Osteoblast (primary cell): ENCODE measurements around the gene MARK3. TPM values are rescaled to one million over a fixed set of nuclear protein-coding genes. Genes with fewer than 3 reads are reported as not detected.
A peak's percentile ranks its signal among the peaks of the same experiment; 100 is the strongest.

Source experiments
- DNase-seq: peaks from one replicate; pipeline ENCODE4 v3.0.0; 2011; ENCODE audit warnings: low spot score, mixed read lengths; ENCODE audit not compliant: insufficient read length; ENCODE audit errors: missing footprints
- H2AFZ ChIP-seq: 2 replicates; pipeline ENCODE4 v1.6.0; 2011; ENCODE audit warnings: mild to moderate bottlenecking, low read length
- H3K27ac ChIP-seq: 2 replicates; pipeline ENCODE4 v1.5.1; 2011; ENCODE audit warnings: mild to moderate bottlenecking, low read depth, low read length, moderate library complexity
- H3K27me3 ChIP-seq: 2 replicates; pipeline ENCODE4 v1.6.0; 2012; ENCODE audit warnings: mild to moderate bottlenecking, control low read depth, inconsistent platforms, low read length, moderate library complexity; ENCODE audit not compliant: insufficient read depth
- H3K36me3 ChIP-seq: 2 replicates; pipeline ENCODE4 v1.5.1; 2011; ENCODE audit warnings: mild to moderate bottlenecking, low read length, control low read depth, moderate library complexity; ENCODE audit not compliant: insufficient read depth
- H3K4me1 ChIP-seq: 2 replicates; pipeline ENCODE4 v1.5.1; 2011; ENCODE audit warnings: mild to moderate bottlenecking, low read length, control low read depth, moderate library complexity; ENCODE audit not compliant: insufficient read depth
- H3K4me2 ChIP-seq: 2 replicates; pipeline ENCODE4 v1.6.0; 2011; ENCODE audit warnings: mild to moderate bottlenecking, low read length; ENCODE audit not compliant: insufficient read depth
- H3K4me3 ChIP-seq: fragments of 200-600 bp; sonication (generic); 3 replicates; pipeline ENCODE4 v1.5.1; 2012; ENCODE audit warnings: mild to moderate bottlenecking, low read length, inconsistent platforms; ENCODE audit not compliant: insufficient read depth
- H3K79me2 ChIP-seq: 2 replicates; pipeline ENCODE4 v1.6.0; 2012; ENCODE audit warnings: mild to moderate bottlenecking, low read length, control low read depth, inconsistent platforms; ENCODE audit not compliant: insufficient read depth
- H3K9me3 ChIP-seq: 2 replicates; pipeline ENCODE4 v1.5.1; 2011; ENCODE audit warnings: low read depth, low read length, control low read depth
- H4K20me1 ChIP-seq: 2 replicates; pipeline ENCODE4 v1.6.0; 2012; ENCODE audit warnings: mild to moderate bottlenecking, low read length, control low read depth; ENCODE audit not compliant: insufficient read depth
- CTCF ChIP-seq: IDR thresholded peaks from 2 replicates; pipeline ENCODE4 v1.5.1; 2011; ENCODE audit warnings: mild to moderate bottlenecking, low read depth, low read length, moderate library complexity; ENCODE audit errors: extremely low read depth
- total RNA-seq: library from RNA; depleted of rRNA; stranded (reverse); fragments of >200 nt; gene quantifications from 2 replicates; pipeline ENCODE4 v1.2.3, GENCODE V29; 2012

Gene MARK3
- total RNA-seq, 1 donor, result 101 TPM

- Histone ChIP-seq H3K4me2 (no peak overlapping the region), H3K4me1 (peaks cover 6% of the 10 kb centered on the region), H3K27ac (no peak overlapping the region), H2AFZ (no peak overlapping the region), H3K9me3 (no peaks in the 10 kb centered on the region), H4K20me1 (peaks cover 39% of the 10 kb centered on the region), H3K27me3 (no peaks in the 10 kb centered on the region), H3K4me3 (no peak overlapping the region), H3K36me3 (peaks cover 16% of the 10 kb centered on the region), H3K79me2 (peaks cover 92% of the 10 kb centered on the region)
- DNase-seq, result no peak
- no peak for TF ChIP-seq CTCF
These were observed 62.9 kb downstream of the MARK3 start for GRCh38 chr14:103448097-103448496.

- Histone ChIP-seq H3K79me2 (peaks cover 92% of the 10 kb centered on the region), H3K4me2 (no peak overlapping the region), H3K9me3 (no peaks in the 10 kb centered on the region), H3K4me1 (peaks cover 6% of the 10 kb centered on the region), H2AFZ (no peak overlapping the region), H3K27me3 (no peaks in the 10 kb centered on the region), H3K36me3 (peaks cover 11% of the 10 kb centered on the region), H3K4me3 (no peak overlapping the region), H3K27ac (no peak overlapping the region), H4K20me1 (peaks cover 45% of the 10 kb centered on the region)
- DNase-seq, result peak; percentile 59
- no peak for TF ChIP-seq CTCF
These were observed 64.5 kb downstream of the MARK3 start for GRCh38 chr14:103449634-103450161.

GRCh38 chr14:103450416-103450815 is 65.2 kb downstream of the MARK3 start:
- H3K4me3 ChIP-seq, result no peak overlapping the region
- H3K27me3 ChIP-seq, result no peaks in the 10 kb centered on the region
- peaks cover 91% of the 10 kb centered on the region for H3K79me2 ChIP-seq
- H3K36me3 ChIP-seq, result peaks cover 11% of the 10 kb centered on the region
- DNase-seq, result no peak
- no peak overlapping the region for H2AFZ ChIP-seq
- peaks cover 6% of the 10 kb centered on the region for H3K4me1 ChIP-seq
- no peak overlapping the region for H3K4me2 ChIP-seq
- H4K20me1 ChIP-seq, result peaks cover 39% of the 10 kb centered on the region
- peak overlapping the region; percentile 23 for H3K27ac ChIP-seq
- no peaks in the 10 kb centered on the region for H3K9me3 ChIP-seq
- TF ChIP-seq CTCF, result no peak

- peaks cover 90% of the 10 kb centered on the region for H3K79me2 ChIP-seq
- no peak overlapping the region for H3K4me2 ChIP-seq
- DNase-seq, result no peak
- no peak overlapping the region for H3K27ac ChIP-seq
- peaks cover 11% of the 10 kb centered on the region for H3K36me3 ChIP-seq
- no peaks in the 10 kb centered on the region for H3K27me3 ChIP-seq
- no peak overlapping the region for H2AFZ ChIP-seq
- H4K20me1 ChIP-seq, result peaks cover 35% of the 10 kb centered on the region
- H3K4me1 ChIP-seq, result peaks cover 8% of the 10 kb centered on the region
- TF ChIP-seq CTCF, result no peak
- H3K9me3 ChIP-seq, result no peaks in the 10 kb centered on the region
- no peak overlapping the region for H3K4me3 ChIP-seq
These were observed 66.2 kb downstream of the MARK3 start for GRCh38 chr14:103451401-103451800.
